ENCODE data around the gene TMEM45B. TPM values are rescaled to one million over a fixed set of nuclear protein-coding genes. Genes with fewer than 3 reads are reported as not detected.
"Not testable (repeated sequence)": the region's sequence is repeated elsewhere in the genome, so short reads cannot be mapped to it uniquely, and the experiment has no call there.

Gene TMEM45B
- total RNA-seq, 2 donors from 2014 or later, result 4.4 to 4.8 TPM

DNA sequence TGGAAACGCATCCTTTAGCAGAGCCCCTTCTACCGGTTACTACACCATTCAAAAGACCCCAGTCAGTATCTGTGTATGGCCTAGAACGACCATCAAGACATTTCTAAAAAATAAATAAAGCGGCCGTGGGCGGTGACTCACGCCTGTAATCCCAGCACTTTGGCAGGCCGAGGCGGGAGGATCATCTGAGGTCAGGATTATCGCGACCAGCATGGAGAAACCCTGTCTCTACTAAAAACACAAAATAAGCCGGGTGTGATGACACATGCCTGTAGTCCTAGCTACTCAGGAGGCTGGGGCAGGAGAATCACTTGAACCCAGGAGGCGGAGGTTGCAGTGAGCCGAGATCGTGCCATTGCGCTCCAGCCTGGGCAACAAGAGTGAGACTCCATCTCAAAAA, 53.0 kb downstream of the TMEM45B start:
- H3K27ac Mint-ChIP-seq; DNase-seq; ATAC-seq; H3K27me3 Mint-ChIP-seq; H3K4me3 Mint-ChIP-seq; H3K9me3 ChIP-seq (ENCODE audit: control insufficient read depth, low read length, poor library complexity, severe bottlenecking): not testable (repeated sequence)
- Mint-ChIP-seq H3K4me1 (peaks cover 19% of the 10 kb centered on the region), H3K36me3 (ENCODE audit: low read depth) (peaks cover 18% of the 10 kb centered on the region)

GRCh38 chr11:129871914-129872313, 56.3 kb downstream of the TMEM45B start:
- DNase-seq (no peak), ATAC-seq (no peak)

DNA sequence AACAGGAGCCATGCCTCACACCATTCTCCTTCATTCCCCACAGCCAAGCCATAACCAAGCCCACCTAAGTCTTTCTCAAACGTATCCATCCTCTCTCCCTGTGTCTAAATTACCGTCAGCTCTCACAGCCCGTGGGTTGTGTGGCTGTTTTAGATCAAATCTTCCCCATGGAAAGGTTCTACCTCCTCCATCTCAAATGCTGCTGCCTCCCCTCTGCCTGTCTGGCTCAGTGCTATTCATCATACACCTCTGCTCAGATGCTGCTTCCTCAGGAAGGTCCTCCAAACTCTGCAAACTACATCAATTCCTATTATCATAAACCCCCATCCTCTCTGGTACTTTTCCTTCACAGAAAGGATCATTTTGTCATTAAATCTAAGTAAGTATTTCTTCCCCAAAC, 64.7 kb downstream of the TMEM45B start:
- Mint-ChIP-seq H3K36me3 (ENCODE audit: low read depth) (peaks cover 25% of the 10 kb centered on the region), H3K4me3 (no peak overlapping the region), H3K27me3 (no peaks in the 10 kb centered on the region), H3K4me1 (peaks cover 17% of the 10 kb centered on the region), H3K27ac (peak overlapping the region; percentile 85)
- DNase-seq (no peak), ATAC-seq (no peak)
- no peaks in the 10 kb centered on the region for H3K9me3 ChIP-seq (ENCODE audit: control insufficient read depth, low read length, poor library complexity, severe bottlenecking)

More at GRCh38 chr11:129871914-129872313, 56.3 kb downstream of the TMEM45B start:
- no peaks in the 10 kb centered on the region for H3K27me3 Mint-ChIP-seq
- peak overlapping the region; percentile 3 for H3K27ac Mint-ChIP-seq
- H3K36me3 Mint-ChIP-seq (ENCODE audit: low read depth), result peaks cover 22% of the 10 kb centered on the region
- H3K4me3 Mint-ChIP-seq, result no peak overlapping the region
- peaks cover 16% of the 10 kb centered on the region for H3K4me1 Mint-ChIP-seq
- H3K9me3 ChIP-seq (ENCODE audit: control insufficient read depth, low read length, poor library complexity, severe bottlenecking), result no peaks in the 10 kb centered on the region

- Mint-ChIP-seq H3K4me3 (no peak overlapping the region), H3K27me3 (no peaks in the 10 kb centered on the region), H3K27ac (no peak overlapping the region), H3K4me1 (peaks cover 17% of the 10 kb centered on the region), H3K36me3 (ENCODE audit: low read depth) (peaks cover 25% of the 10 kb centered on the region)
- DNase-seq (peak in 1 of 3 donors; percentile 45), ATAC-seq (peak; percentile 73)
- no peaks in the 10 kb centered on the region for H3K9me3 ChIP-seq (ENCODE audit: control insufficient read depth, low read length, poor library complexity, severe bottlenecking)
These were observed 66.0 kb downstream of the TMEM45B start for GRCh38 chr11:129881570-129882170.

- H3K4me1 Mint-ChIP-seq, result peaks cover 26% of the 10 kb centered on the region
- H3K27ac Mint-ChIP-seq, result no peak overlapping the region
- peaks cover 25% of the 10 kb centered on the region for H3K36me3 Mint-ChIP-seq (ENCODE audit: low read depth)
- H3K4me3 Mint-ChIP-seq, result no peak overlapping the region
- H3K27me3 Mint-ChIP-seq, result no peaks in the 10 kb centered on the region
- DNase-seq (no peak), ATAC-seq (no peak)
- H3K9me3 ChIP-seq (ENCODE audit: control insufficient read depth, low read length, poor library complexity, severe bottlenecking), result no peaks in the 10 kb centered on the region
These were observed 68.9 kb downstream of the TMEM45B start for GRCh38 chr11:129884581-129884980.

DNA sequence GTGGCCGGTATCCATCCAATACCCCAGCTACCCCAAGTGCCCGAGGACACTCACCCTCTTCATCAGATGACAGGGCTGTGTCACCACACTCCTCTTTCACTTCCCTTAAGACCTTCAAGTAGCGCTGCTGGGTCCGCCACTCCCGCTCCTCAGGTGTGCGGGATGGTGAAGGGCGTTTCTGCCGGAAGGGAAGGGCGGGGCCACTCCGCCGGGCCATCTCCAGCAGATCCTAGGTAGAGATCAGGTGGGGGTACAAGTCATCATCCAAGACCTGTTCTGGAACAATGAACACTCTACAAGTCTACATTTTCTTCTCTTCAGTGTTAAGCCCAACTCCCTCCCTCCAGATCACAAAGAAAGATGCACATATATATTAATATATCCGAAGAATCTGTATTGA, 69.7 kb downstream of the TMEM45B start:
- Mint-ChIP-seq H3K36me3 (ENCODE audit: low read depth) (peaks cover 21% of the 10 kb centered on the region), H3K4me1 (peaks cover 29% of the 10 kb centered on the region), H3K27ac (no peak overlapping the region), H3K27me3 (no peaks in the 10 kb centered on the region), H3K4me3 (no peak overlapping the region)
- no peaks in the 10 kb centered on the region for H3K9me3 ChIP-seq (ENCODE audit: control insufficient read depth, low read length, poor library complexity, severe bottlenecking)
- DNase-seq, result no peak
- ATAC-seq, result no peak

- H3K27ac Mint-ChIP-seq, result peak overlapping the region; percentile 80
- DNase-seq, result no peak
- no peaks in the 10 kb centered on the region for H3K27me3 Mint-ChIP-seq
- peak; percentile 83 for ATAC-seq
- H3K36me3 Mint-ChIP-seq (ENCODE audit: low read depth), result peaks cover 14% of the 10 kb centered on the region
- H3K4me3 Mint-ChIP-seq, result peak overlapping the region; percentile 56
- H3K9me3 ChIP-seq (ENCODE audit: control insufficient read depth, low read length, poor library complexity, severe bottlenecking), result no peaks in the 10 kb centered on the region
- H3K4me1 Mint-ChIP-seq, result peaks cover 31% of the 10 kb centered on the region
These were observed 72.8 kb downstream of the TMEM45B start for GRCh38 chr11:129888451-129888850.

GRCh38 chr11:129894278-129895125, 78.9 kb downstream of the TMEM45B start:
- no peak for DNase-seq
- H3K36me3 Mint-ChIP-seq (ENCODE audit: low read depth), result peaks cover 6% of the 10 kb centered on the region
- ATAC-seq, result peak; percentile 15

GRCh38 chr11:129895126-129896041, 79.7 kb downstream of the TMEM45B start, which contains the start of gene NFRKB:
NFRKB (minus strand) TSS chr11:129895578; CDS start chr11:129892849, 2,729 bp downstream.
- H3K27ac Mint-ChIP-seq, result peak within 1 kb of the TSS; percentile 83
- ATAC-seq, result peak; percentile 97
- H3K4me3 Mint-ChIP-seq, result peak within 1 kb of the TSS; percentile 91
- peak; percentile 80 to 90 (median 88) for DNase-seq
- peaks cover 21% of the 10 kb centered on the region for H3K4me1 Mint-ChIP-seq
- no peaks in the 10 kb centered on the region for H3K9me3 ChIP-seq (ENCODE audit: control insufficient read depth, low read length, poor library complexity, severe bottlenecking)
- no peaks in the 10 kb centered on the region for H3K27me3 Mint-ChIP-seq
- H3K36me3 Mint-ChIP-seq (ENCODE audit: low read depth), result peaks cover 5% of the 10 kb centered on the region

More at GRCh38 chr11:129894278-129895125, 78.9 kb downstream of the TMEM45B start:
- Mint-ChIP-seq H3K4me3 (peak overlapping the region; percentile 91), H3K4me1 (peaks cover 30% of the 10 kb centered on the region), H3K27ac (peak overlapping the region; percentile 83), H3K27me3 (no peaks in the 10 kb centered on the region)
- no peaks in the 10 kb centered on the region for H3K9me3 ChIP-seq (ENCODE audit: control insufficient read depth, low read length, poor library complexity, severe bottlenecking)

GRCh38 chr11:129896062-129896461, 80.4 kb downstream of the TMEM45B start:
- no peaks in the 10 kb centered on the region for H3K27me3 Mint-ChIP-seq
- H3K27ac Mint-ChIP-seq, result peak overlapping the region; percentile 47
- peaks cover 5% of the 10 kb centered on the region for H3K36me3 Mint-ChIP-seq (ENCODE audit: low read depth)
- no peaks in the 10 kb centered on the region for H3K9me3 ChIP-seq (ENCODE audit: control insufficient read depth, low read length, poor library complexity, severe bottlenecking)
- ATAC-seq (no peak), DNase-seq (no peak)
- H3K4me3 Mint-ChIP-seq, result peak overlapping the region; percentile 91
- peaks cover 21% of the 10 kb centered on the region for H3K4me1 Mint-ChIP-seq

DNA sequence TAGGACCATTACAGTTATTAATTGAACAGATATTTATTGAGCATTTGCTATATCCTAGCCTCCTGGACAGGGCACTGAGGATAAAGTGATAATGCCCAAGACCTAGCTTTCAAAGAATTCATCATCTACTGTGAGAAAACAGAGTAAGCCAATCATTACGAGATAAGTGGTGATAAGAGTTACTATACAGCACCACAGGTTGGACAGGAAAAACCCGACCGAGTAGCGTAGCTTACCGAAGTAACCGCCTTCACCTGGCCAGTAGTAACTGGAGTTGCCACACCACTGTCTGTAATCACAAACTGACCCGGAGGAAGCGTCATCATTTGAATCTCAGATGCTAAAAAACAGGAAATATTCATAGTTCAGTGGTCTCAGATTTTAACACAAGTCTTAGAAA, 89.8 kb downstream of the TMEM45B start:
- Mint-ChIP-seq H3K36me3 (ENCODE audit: low read depth) (peaks cover 15% of the 10 kb centered on the region), H3K4me3 (no peak overlapping the region), H3K4me1 (peaks cover 4% of the 10 kb centered on the region), H3K27ac (no peak overlapping the region), H3K27me3 (no peaks in the 10 kb centered on the region)
- H3K9me3 ChIP-seq (ENCODE audit: control insufficient read depth, low read length, poor library complexity, severe bottlenecking), result no peaks in the 10 kb centered on the region
- ATAC-seq (no peak), DNase-seq (no peak)
